PC-3 (cell line): ENCODE data around the gene COL19A1.

Experiments
- CTCF ChIP-seq: fragments of 300-600 bp; sonication (generic); conservative IDR thresholded peaks from 2 replicates; pipeline ENCODE4 v1.5.1; 2017; ENCODE audit warnings: antibody characterized with exemption, low read depth, mild to moderate bottlenecking, low read length
- EZH2 ChIP-seq: fragments of 300-600 bp; sonication (generic); IDR thresholded peaks from one replicate; pipeline ENCODE4 v1.6.1; 2017; ENCODE audit warnings: antibody characterized with exemption, mild to moderate bottlenecking, low read length; ENCODE audit not compliant: unreplicated experiment
- EZH2phosphoT487 ChIP-seq: fragments of 300-600 bp; sonication (generic); IDR thresholded peaks from 2 replicates; pipeline ENCODE4 v1.6.1; 2018; ENCODE audit warnings: mild to moderate bottlenecking, antibody characterized with exemption, low read length, borderline replicate concordance

GRCh38 chr6:70149209-70149788, 282.9 kb downstream of the COL19A1 start:
- TF ChIP-seq CTCF (no peak), EZH2phosphoT487 (no peak), EZH2 (no peak)
